GM21717 (cell line): Measurements from ENCODE around the gene MPLKIP.
"Not testable (repeated sequence)": the region's sequence is repeated elsewhere in the genome, so short reads cannot be mapped to it uniquely, and the experiment has no call there.

ENCODE experiments used
- ATAC-seq: cut with Tn5 transposase; IDR thresholded peaks from one replicate; pipeline ENCODE4 v1.9.1; 2021; ENCODE audit warnings: mild to moderate bottlenecking, moderate library complexity; ENCODE audit not compliant: unreplicated experiment

MPLKIP gene

GRCh38 chr7:40133561-40134427 lies 628 bp downstream of the MPLKIP start:
- peak; percentile 13 for ATAC-seq

GRCh38 chr7:40122940-40123254 lies 11.5 kb downstream of the MPLKIP start:
- no peak for ATAC-seq

DNA sequence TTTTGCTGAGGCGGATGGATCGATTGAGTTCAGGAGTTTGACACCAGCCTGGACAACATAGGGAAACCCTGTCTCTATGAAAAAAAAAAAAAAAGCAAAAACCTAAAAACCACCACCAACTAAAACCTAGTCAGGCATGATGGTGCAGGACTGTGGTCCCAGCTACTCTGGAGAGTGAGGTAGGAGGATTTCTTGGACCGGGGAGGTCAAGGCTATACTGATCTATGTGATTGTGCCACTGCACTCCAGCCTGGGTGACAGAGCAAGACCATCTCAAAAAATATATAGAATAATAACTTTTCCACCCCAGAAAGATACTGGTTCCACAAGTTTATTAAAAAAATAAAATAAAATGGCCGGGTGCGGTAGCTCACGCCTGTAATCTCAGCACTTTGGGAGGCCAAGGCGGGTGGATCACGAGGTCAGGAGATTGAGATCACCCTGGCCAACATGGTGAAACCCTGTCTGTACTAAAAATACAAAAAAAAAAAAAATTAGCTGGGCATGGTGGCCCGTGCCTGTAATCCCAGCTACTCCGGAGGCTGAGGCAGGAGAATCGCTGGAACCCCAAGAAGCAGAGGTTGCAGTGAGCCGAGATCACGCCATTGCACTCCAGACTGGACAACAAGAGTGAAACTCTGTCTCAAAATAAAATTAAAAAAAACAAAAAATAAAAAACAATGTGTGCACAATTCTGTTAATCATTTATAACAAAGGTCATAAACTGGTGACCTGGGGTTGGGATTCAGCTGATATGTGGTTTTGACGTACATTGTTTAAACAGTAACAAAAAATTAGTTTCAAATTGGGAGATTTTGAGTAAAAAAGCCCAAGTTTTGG lies 12.1 kb downstream of the MPLKIP start:
- ATAC-seq, result not testable (repeated sequence)

DNA sequence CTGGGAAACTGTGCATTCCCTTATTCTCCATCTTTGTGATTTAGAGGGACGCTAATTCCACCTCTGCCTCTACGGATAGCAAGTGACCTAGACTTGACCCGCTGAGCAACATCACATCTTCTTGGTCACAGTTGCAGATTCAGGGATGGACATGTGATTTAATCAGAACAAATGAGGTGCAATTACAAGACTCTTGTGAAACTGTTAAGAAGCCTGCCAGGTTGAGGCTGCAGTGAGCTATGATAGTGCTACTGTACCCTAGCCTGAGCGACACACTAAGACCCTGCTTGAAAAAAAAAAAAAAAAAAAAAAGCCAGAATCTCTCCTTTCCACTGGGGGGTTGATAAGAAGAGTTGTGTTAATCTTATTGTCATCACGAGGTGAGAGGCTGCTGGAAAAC lies 14.4 kb downstream of the MPLKIP start:
- no peak for ATAC-seq

DNA sequence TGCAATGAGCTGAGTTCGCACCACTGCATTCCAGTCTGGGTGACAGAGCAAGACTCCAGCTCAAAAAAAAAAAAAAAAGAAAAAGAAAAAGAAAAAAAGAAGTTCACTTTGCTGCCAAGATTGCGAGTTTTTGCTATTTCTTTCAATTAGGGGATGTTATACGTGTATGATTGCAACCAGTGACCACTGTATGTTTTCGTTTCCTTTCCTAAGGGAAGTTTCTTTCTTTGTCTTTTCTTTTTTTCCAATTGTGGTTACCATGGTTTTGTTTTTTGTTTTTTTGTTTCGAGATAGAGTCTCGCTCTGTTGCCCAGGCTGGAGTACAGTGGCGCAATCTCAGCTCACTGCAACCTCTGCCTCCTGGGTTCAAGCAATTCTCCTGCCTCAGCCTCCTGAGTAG lies 16.2 kb downstream of the MPLKIP start:
- ATAC-seq, result not testable (repeated sequence)

- not testable (repeated sequence) for ATAC-seq
These were observed 17.2 kb downstream of the MPLKIP start for GRCh38 chr7:40117199-40117598.

DNA sequence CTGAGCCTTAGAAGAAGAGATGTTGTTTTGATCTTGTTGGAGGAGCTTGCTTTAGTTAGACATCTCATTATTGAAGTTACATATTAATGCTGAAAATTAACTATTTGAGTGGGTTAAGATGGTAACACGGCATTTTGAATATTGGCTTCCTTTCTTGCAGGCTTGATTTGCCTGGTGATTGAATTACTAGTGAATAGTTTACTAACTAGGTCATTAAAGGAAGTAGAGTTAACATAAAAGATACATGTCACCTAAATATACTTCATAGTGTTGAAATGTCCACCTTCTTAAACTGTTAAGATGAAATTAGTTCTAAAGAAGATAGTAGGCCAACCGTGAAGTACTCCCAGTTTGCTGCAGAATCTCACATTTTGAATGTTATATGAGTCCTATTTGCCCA lies 18.5 kb downstream of the MPLKIP start:
- ATAC-seq, result no peak

DNA sequence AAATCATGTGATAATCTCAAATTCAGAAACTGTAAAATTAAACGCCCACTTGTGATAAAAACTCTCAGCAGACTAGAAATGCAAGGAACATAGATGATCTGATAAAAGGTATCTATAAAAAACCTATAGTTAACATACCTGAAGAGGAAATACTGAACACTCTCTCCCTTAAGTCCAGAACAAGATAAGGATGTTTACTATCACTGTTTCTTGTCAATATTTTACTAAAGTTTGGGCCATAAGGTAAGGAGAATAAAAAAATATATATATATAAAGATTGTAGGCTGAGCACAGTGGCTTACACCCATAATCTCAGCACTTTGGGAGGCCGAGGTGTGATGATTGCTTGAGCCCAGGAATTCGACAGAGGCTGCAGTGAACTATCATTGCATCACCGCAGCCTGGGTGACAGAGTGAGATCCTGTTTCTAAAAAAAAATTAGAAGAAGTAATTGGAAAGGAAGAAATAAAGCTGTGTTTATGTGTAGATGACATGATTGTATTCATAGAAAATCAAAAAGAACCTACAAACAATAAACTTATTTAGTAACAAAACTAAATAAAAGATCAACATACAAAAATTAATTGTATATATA lies 28.4 kb downstream of the MPLKIP start:
- ATAC-seq, result no peak

GRCh38 chr7:40102897-40103296 lies 31.5 kb downstream of the MPLKIP start:
- ATAC-seq, result no peak

- ATAC-seq, result no peak
These were observed 33.2 kb downstream of the MPLKIP start for GRCh38 chr7:40101201-40101600.

GRCh38 chr7:40099837-40100236 lies 34.6 kb downstream of the MPLKIP start:
- no peak for ATAC-seq

GRCh38 chr7:40098810-40099209 lies 35.6 kb downstream of the MPLKIP start:
- no peak for ATAC-seq

DNA sequence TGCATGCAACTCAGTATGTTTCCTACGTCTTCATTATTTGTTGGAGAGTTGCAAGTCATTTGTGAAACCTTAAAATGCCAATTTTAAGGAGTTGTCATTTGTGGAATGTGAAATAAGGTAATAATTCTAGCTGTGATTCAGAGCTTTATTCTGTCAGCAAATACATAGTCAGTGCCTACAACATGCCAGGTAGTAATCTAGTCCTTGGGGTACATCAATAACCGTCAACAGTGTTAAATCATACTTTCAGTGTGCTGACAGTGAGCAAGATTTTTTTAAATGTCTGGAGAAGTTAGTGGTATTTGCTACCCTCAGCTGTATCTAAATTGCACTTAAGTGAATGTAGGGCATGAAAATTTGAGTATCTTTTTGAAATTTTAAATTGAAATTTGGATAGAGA lies 36.7 kb downstream of the MPLKIP start:
- no peak for ATAC-seq

DNA sequence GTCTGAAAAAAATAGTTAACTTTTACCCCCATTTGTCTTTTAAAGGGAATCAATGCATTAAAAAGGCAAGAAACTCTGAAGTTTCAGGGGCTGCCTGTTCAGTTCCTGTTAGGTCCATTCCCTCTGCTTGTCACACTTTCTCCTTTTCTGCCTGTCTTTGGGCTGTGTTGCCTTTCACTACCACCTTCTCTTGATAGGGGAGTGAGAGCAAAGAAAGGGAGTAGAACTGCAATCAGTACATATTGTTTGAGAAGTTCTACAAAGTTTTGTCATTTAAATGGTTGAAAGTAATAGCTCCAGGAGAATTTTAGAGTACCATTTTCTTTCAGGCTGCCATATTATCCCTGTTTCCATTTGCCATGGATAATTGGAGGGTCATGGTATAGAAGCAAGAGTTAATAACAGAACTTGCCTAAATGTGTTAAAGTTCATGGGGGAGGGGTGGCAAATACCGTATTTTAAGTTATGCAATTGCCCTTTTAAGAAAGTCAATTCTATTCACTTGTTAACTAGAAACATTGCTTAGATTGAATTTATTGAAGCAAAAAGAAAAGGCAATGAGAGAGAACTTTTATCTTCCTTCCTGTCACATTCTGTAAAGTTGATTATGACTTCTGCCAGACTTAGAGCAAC lies 38.6 kb downstream of the MPLKIP start:
- ATAC-seq, result no peak

DNA sequence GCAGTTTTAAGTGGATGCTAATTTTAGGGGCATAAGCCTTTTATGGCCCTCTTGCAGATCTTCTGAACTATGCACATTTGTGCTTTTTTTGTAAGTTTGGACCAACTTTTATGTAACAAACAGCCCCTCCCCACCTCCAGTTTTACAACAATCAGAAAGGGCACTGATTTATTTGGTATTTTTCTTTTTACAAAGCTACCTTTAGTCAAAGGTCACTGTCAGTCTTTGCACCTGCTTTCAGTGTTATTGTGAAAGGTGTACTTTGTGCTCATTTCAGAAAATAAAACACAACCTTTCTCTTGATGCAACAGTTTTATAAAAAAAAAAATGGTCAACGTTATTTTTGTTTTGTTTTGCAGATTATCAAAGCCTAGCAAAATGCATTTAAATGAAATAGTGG lies 39.2 kb downstream of the MPLKIP start:
- no peak for ATAC-seq

GRCh38 chr7:40093631-40094350 lies 40.6 kb downstream of the MPLKIP start:
- no peak for ATAC-seq

- no peak for ATAC-seq
These were observed 42.2 kb downstream of the MPLKIP start for GRCh38 chr7:40092182-40092581.

DNA sequence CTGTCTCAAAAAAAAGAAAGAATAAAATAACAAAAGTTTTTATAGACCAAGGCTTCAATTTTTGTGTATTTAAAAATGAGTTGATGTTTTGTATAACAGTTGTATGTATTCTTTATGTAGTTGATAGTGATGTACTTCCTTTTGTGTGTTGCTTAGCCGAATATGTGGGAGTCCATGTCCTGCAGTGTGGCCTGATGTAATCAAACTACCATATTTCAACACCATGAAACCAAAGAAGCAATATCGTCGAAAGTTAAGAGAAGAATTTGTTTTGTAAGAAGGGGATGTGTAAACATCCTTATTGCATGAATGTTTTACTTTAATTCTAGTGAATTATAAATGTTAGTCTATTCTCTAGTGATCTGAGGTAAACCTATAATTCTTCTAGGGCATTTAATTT lies 56.6 kb downstream of the MPLKIP start:
- no peak for ATAC-seq
